Liver (tissue), 9 donors: Measurements from ENCODE around the gene USHBP1. TPM values are rescaled to one million over a fixed set of nuclear protein-coding genes. Genes with fewer than 3 reads are reported as not detected.

Experiments
- DNase-seq: peaks from one replicate; pipeline ENCODE4 v3.0.0-alpha.2; 2017; ENCODE audit warnings: low spot score
- H3K27ac ChIP-seq, 2 donors: one replicate each; pipeline ENCODE4 v1.7.0; 2013; ENCODE audit warnings: inconsistent platforms in 2 of 2, low read length in 2 of 2, control low read depth in 1 of 2, low read depth in 1 of 2, mild to moderate bottlenecking in 1 of 2
- H3K27me3 ChIP-seq, 4 donors: one replicate each; pipeline versions ENCODE4 v1.6.1 to v1.7.0; 2013; ENCODE audit warnings: low read length in 3 of 4, inconsistent platforms in 1 of 4, mild to moderate bottlenecking in 1 of 4, moderate library complexity in 1 of 4; ENCODE audit not compliant: control insufficient read depth in 4 of 4, insufficient read depth in 4 of 4
- H3K36me3 ChIP-seq, 4 donors: one replicate each; pipeline versions ENCODE4 v1.6.1 to v1.7.0; 2013; ENCODE audit warnings: low read length in 3 of 4, mild to moderate bottlenecking in 3 of 4, low read depth in 1 of 4, moderate library complexity in 1 of 4; ENCODE audit not compliant: control insufficient read depth in 4 of 4, insufficient read depth in 3 of 4
- H3K4me1 ChIP-seq, 4 donors: one replicate each; pipeline versions ENCODE4 v1.6.1 to v1.7.0; 2013; ENCODE audit warnings: low read length in 3 of 4, mild to moderate bottlenecking in 3 of 4, moderate library complexity in 1 of 4; ENCODE audit not compliant: control insufficient read depth in 4 of 4, insufficient read depth in 4 of 4
- H3K4me3 ChIP-seq, 3 donors: one replicate each; pipeline versions ENCODE4 v1.6.1 to v1.7.0; 2013; ENCODE audit warnings: low read length in 3 of 3, control low read depth in 1 of 3, low read depth in 1 of 3, mild to moderate bottlenecking in 1 of 3
- H3K9ac ChIP-seq, 2 donors: one replicate each; pipeline ENCODE4 v1.7.0; 2013; ENCODE audit warnings: low read length in 2 of 2, mild to moderate bottlenecking in 2 of 2, moderate library complexity in 2 of 2, control low read depth in 1 of 2, low read depth in 1 of 2
- H3K9me3 ChIP-seq, 4 donors: one replicate each; pipeline versions ENCODE4 v1.6.1 to v1.7.0; 2013; ENCODE audit warnings: low read length in 3 of 4; ENCODE audit not compliant: control insufficient read depth in 4 of 4
- EGR1 ChIP-seq, 2 donors: IDR thresholded peaks; 2 replicates each; pipeline ENCODE4 v1.6.1; 2016 to 2018; ENCODE audit warnings: antibody characterized with exemption in 2 of 2, low read depth in 2 of 2
- FOXA1 ChIP-seq: IDR thresholded peaks from 2 replicates; pipeline ENCODE4 v1.6.1; 2016; ENCODE audit warnings: antibody characterized with exemption
- FOXA2 ChIP-seq: IDR thresholded peaks from 2 replicates; pipeline ENCODE4 v1.6.1; 2016; ENCODE audit warnings: antibody characterized with exemption
- GABPA ChIP-seq, 2 donors: IDR thresholded peaks in 1 of 2; conservative IDR thresholded peaks in 1 of 2; 2 replicates each; pipeline ENCODE4 v1.6.1; 2016; ENCODE audit warnings: antibody characterized with exemption in 2 of 2, mild to moderate bottlenecking in 1 of 2, moderate library complexity in 1 of 2
- HNF4A ChIP-seq, 2 donors: conservative IDR thresholded peaks; 2 replicates each; pipeline ENCODE4 v1.6.1; 2016; ENCODE audit warnings: antibody characterized with exemption in 2 of 2, mild to moderate bottlenecking in 2 of 2
- NR2F2 ChIP-seq: IDR thresholded peaks from 2 replicates; pipeline ENCODE4 v1.6.1; 2016; ENCODE audit warnings: antibody characterized with exemption
- RAD21 ChIP-seq, 2 donors: IDR thresholded peaks; 2 replicates each; pipeline ENCODE4 v1.6.1; 2016; ENCODE audit warnings: antibody characterized with exemption in 2 of 2, mild to moderate bottlenecking in 2 of 2
- REST ChIP-seq: IDR thresholded peaks from 2 replicates; pipeline ENCODE4 v1.6.1; 2016; ENCODE audit warnings: antibody characterized with exemption, mild to moderate bottlenecking
- RXRA ChIP-seq, 2 donors: IDR thresholded peaks; 2 replicates each; pipeline ENCODE4 v1.6.1; 2017 to 2018; ENCODE audit warnings: antibody characterized with exemption in 2 of 2, mild to moderate bottlenecking in 1 of 2
- TAF1 ChIP-seq: conservative IDR thresholded peaks from 2 replicates; pipeline ENCODE4 v1.6.1; 2016; ENCODE audit warnings: antibody characterized with exemption, mild to moderate bottlenecking
- YY1 ChIP-seq: IDR thresholded peaks from 2 replicates; pipeline ENCODE4 v1.6.1; 2016; ENCODE audit warnings: antibody characterized with exemption, mild to moderate bottlenecking
- WGBS: extraction: QIAGEN DNeasy Blood & Tissue Kit; methylation state at CpG from one replicate; pipeline ENCODE4 v1.1.7; 2013; 5-methylcytosine and 5-hydroxymethylcytosine counted together
- polyA plus RNA-seq, 2 donors: library from polyadenylated mRNA; stranded (reverse) in 1 of 2; unstranded in 1 of 2; fragments of 200-250 nt in 1 of 2; fragments of >200 nt in 1 of 2; fragmentation: Nextera tagmentation in 1 of 2; extraction: Ambion mirVana in 1 of 2; gene quantifications; one replicate each; pipeline versions ENCODE4 v1.2.1 to v1.2.3, GENCODE V29; 2013 to 2015
- total RNA-seq, 2 donors: library from RNA; depleted of rRNA; stranded (reverse); fragments of >200 nt; gene quantifications; one replicate each; pipeline ENCODE4 v1.2.3, GENCODE V29; 2014
- TF ChIP-seq, protein P1 (sequence below): fragments of 150-350 bp; IDR thresholded peaks from 2 replicates; pipeline ENCODE4 v1.5.1; 2017; ENCODE audit warnings: improper control_type of control experiment, low read depth, low read length; ENCODE audit not compliant: missing input control
- TF ChIP-seq, protein P2 (sequence below): IDR thresholded peaks from 2 replicates; pipeline ENCODE4 v1.6.1; 2016; ENCODE audit warnings: antibody characterized with exemption
- donor health status: healthy.
- donor health status: healthy.
- donor health status: healthy.
- donor health status: healthy.
- donor health status: healthy.

The USHBP1 gene
- total and polyA plus RNA-seq, 4 donors = 1.2 to 2.6 (median 1.9) TPM

DNA sequence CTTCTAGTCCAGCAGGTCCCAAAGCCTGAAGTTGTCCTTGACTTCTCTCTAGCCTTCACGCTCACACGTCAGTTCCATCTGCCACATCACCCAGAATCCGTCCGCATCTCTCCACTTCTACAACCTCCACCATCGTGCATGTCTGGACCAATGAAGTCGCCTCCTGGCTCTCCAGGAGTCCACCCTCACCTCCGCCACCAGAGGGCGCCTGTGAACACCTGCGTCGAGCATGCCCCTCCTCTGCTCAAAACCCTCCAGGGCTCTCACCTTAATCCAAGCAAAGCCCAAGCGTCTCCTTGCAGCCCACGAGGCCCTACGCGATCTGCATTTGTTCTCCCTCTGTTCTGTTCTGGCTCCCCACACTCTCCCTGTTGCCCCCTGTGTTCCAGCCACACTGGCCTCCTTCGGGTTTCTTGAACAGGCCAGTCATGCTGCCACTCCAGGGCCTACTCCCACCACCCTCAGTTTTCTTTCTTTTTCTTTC, 3.7 kb downstream of the USHBP1 start:
- Histone ChIP-seq H3K4me3 (no peak overlapping the region), H3K27ac (no peak overlapping the region), H3K27me3 (no peaks in the 10 kb centered on the region), H3K36me3 (no peaks in the 10 kb centered on the region), H3K9ac (no peak overlapping the region), H3K9me3 (no peaks in the 10 kb centered on the region), H3K4me1 (no peaks in the 10 kb centered on the region)
- peak; percentile 91 for DNase-seq
- no peak for TF ChIP-seq FOXA1
- TF ChIP-seq RAD21 (IDR thresholded peaks at IDR 0.05) = peak; percentile 70 to 90
- TF ChIP-seq TAF1 = no peak
- TF ChIP-seq, protein P1, sequence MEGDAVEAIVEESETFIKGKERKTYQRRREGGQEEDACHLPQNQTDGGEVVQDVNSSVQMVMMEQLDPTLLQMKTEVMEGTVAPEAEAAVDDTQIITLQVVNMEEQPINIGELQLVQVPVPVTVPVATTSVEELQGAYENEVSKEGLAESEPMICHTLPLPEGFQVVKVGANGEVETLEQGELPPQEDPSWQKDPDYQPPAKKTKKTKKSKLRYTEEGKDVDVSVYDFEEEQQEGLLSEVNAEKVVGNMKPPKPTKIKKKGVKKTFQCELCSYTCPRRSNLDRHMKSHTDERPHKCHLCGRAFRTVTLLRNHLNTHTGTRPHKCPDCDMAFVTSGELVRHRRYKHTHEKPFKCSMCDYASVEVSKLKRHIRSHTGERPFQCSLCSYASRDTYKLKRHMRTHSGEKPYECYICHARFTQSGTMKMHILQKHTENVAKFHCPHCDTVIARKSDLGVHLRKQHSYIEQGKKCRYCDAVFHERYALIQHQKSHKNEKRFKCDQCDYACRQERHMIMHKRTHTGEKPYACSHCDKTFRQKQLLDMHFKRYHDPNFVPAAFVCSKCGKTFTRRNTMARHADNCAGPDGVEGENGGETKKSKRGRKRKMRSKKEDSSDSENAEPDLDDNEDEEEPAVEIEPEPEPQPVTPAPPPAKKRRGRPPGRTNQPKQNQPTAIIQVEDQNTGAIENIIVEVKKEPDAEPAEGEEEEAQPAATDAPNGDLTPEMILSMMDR = peak; percentile 89
- 24% methylated on average over 15 of the region's 15 CpGs for WGBS

DNA sequence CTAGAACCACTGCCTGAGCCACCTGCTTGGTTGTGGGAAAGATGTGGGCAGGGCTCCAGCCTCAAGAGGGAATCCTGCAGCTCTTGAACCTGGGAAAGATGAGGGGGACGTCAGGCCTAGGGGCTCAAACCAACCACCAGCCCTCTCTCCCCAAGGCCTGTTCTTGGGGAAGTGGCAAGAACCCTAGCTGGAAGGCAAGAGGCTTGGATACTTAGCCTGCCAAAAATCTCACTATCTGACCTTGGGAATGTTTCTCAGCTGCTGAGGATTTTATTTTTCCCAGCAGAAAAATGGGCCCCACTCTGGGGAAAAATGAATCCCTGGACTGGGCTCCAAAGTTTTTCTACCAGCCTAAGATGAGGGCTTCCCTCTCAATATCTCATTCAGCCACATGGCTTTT, 4.6 kb downstream of the USHBP1 start:
- no peak for TF ChIP-seq EGR1 (IDR thresholded peaks at IDR 0.05; ENCODE audit: low read depth in 2 of 2)
- no peak for TF ChIP-seq FOXA2
- no peak for TF ChIP-seq YY1
- no peak for TF ChIP-seq HNF4A (conservative IDR thresholded peaks at IDR 0.05)
- TF ChIP-seq REST = no peak
- TF ChIP-seq RXRA (IDR thresholded peaks at IDR 0.05) = no peak
- TF ChIP-seq FOXA1 = no peak
- no peak for TF ChIP-seq TAF1
- TF ChIP-seq NR2F2 = no peak
- TF ChIP-seq GABPA (IDR thresholded peaks at IDR 0.05 in 1 of 2, conservative IDR thresholded peaks at IDR 0.05 in 1 of 2) = no peak
- TF ChIP-seq, protein P2, sequence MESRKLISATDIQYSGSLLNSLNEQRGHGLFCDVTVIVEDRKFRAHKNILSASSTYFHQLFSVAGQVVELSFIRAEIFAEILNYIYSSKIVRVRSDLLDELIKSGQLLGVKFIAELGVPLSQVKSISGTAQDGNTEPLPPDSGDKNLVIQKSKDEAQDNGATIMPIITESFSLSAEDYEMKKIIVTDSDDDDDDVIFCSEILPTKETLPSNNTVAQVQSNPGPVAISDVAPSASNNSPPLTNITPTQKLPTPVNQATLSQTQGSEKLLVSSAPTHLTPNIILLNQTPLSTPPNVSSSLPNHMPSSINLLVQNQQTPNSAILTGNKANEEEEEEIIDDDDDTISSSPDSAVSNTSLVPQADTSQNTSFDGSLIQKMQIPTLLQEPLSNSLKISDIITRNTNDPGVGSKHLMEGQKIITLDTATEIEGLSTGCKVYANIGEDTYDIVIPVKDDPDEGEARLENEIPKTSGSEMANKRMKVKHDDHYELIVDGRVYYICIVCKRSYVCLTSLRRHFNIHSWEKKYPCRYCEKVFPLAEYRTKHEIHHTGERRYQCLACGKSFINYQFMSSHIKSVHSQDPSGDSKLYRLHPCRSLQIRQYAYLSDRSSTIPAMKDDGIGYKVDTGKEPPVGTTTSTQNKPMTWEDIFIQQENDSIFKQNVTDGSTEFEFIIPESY = no peak
- WGBS = 60% methylated on average over 1 of the region's 1 CpG
- H3K9ac ChIP-seq = no peak overlapping the region
- DNase-seq = no peak
- H3K36me3 ChIP-seq = no peaks in the 10 kb centered on the region
- H3K4me3 ChIP-seq = no peak overlapping the region
- no peak overlapping the region for H3K27ac ChIP-seq
- H3K4me1 ChIP-seq = peaks cover 0 to 5% (median 2%) of the 10 kb centered on the region in 4 donors
- no peaks in the 10 kb centered on the region for H3K27me3 ChIP-seq
- H3K9me3 ChIP-seq = no peaks in the 10 kb centered on the region
